ENCODE results near the gene HMCN1.

DNA sequence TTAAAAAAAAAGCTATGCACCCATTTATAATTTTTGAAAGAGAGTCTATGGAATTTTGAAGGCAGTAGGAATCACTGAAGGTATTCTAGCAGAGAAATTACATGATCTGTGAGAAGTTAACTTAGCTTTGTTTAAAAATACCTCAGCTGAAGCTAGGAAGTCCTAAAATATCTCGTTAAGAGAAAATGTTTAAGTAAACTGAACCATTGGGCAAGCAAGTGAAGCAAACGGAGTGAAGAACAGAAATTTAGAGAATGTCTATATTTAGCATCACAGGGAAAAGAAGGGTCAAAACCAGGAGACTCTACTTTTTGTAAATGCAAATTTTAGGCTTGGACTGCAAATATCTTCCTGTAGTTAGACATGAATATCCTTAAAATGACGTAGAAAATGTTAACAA lies 230.8 kb downstream of the HMCN1 start:
- TF ChIP-seq, protein P1, sequence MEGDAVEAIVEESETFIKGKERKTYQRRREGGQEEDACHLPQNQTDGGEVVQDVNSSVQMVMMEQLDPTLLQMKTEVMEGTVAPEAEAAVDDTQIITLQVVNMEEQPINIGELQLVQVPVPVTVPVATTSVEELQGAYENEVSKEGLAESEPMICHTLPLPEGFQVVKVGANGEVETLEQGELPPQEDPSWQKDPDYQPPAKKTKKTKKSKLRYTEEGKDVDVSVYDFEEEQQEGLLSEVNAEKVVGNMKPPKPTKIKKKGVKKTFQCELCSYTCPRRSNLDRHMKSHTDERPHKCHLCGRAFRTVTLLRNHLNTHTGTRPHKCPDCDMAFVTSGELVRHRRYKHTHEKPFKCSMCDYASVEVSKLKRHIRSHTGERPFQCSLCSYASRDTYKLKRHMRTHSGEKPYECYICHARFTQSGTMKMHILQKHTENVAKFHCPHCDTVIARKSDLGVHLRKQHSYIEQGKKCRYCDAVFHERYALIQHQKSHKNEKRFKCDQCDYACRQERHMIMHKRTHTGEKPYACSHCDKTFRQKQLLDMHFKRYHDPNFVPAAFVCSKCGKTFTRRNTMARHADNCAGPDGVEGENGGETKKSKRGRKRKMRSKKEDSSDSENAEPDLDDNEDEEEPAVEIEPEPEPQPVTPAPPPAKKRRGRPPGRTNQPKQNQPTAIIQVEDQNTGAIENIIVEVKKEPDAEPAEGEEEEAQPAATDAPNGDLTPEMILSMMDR (IDR thresholded peaks at IDR 0.05), result no peak
- TF ChIP-seq POLR2A (IDR thresholded peaks at IDR 0.05), result no peak

All from right lobe of liver (tissue), 4 donors.